VCaP (cell line): Measurements from ENCODE around the gene PRDX4.

Source experiments
- H3K27ac ChIP-seq: fragments of 450-650 bp; 2 replicates; pipeline ENCODE4 v1.5.1; 2017
- CTCF ChIP-seq: fragments of 450-650 bp; conservative IDR thresholded peaks from 2 replicates; pipeline ENCODE4 v1.5.1; 2017; ENCODE audit warnings: mild to moderate bottlenecking, moderate library complexity

Gene PRDX4

GRCh38 chrX:23692166-23692565, 24.9 kb downstream of the PRDX4 start:
- no peak overlapping the region for H3K27ac ChIP-seq
- TF ChIP-seq CTCF = no peak

GRCh38 chrX:23694606-23695005, 27.3 kb downstream of the PRDX4 start:
- no peak overlapping the region for H3K27ac ChIP-seq
- TF ChIP-seq CTCF = peak; percentile 69

GRCh38 chrX:23699636-23700194, 32.4 kb downstream of the PRDX4 start:
- no peak for TF ChIP-seq CTCF
- no peak overlapping the region for H3K27ac ChIP-seq

GRCh38 chrX:23704673-23705206, 37.4 kb downstream of the PRDX4 start:
- H3K27ac ChIP-seq = no peak overlapping the region
- TF ChIP-seq CTCF = no peak

GRCh38 chrX:23705235-23705634, 37.9 kb downstream of the PRDX4 start:
- no peak for TF ChIP-seq CTCF

GRCh38 chrX:23720117-23720677, 52.9 kb downstream of the PRDX4 start:
- TF ChIP-seq CTCF = no peak
- no peak overlapping the region for H3K27ac ChIP-seq

More at GRCh38 chrX:23705235-23705634, 37.9 kb downstream of the PRDX4 start:
- no peak overlapping the region for H3K27ac ChIP-seq

GRCh38 chrX:23726191-23726590, 58.9 kb downstream of the PRDX4 start:
- no peak overlapping the region for H3K27ac ChIP-seq
- no peak for TF ChIP-seq CTCF
